Adrenal gland (tissue), 12 donors: ENCODE results near the gene BNIP3. TPM values are rescaled to one million over a fixed set of nuclear protein-coding genes. Genes with fewer than 3 reads are reported as not detected.
A peak's percentile ranks its signal among the peaks of the same experiment; 100 is the strongest.

Experiments
- DNase-seq, 7 donors: peaks; one replicate each; pipeline ENCODE4 v3.0.0-alpha.2; 2019 to 2020
- H3K27ac ChIP-seq, 5 donors: fragments of 200-600 bp; sonication (generic) in 4 of 5; 1 replicate in 3 of 5; 2 replicates in 2 of 5; pipeline versions ENCODE4 v1.5.1 to v1.8.0; 2016 to 2020; ENCODE audit warnings: mild to moderate bottlenecking in 1 of 5
- H3K27me3 ChIP-seq: fragments of 200-600 bp; 2 replicates; pipeline ENCODE4 v1.8.0; 2021
- H3K36me3 ChIP-seq, 2 donors: fragments of 200-600 bp; replicated peaks in 1 of 2; 1 replicate in 1 of 2; 2 replicates in 1 of 2; pipeline versions ENCODE4 v1.5.1 to v1.8.0; 2018 to 2022
- H3K4me1 ChIP-seq, 2 donors: fragments of 200-600 bp; replicated peaks in 1 of 2; 1 replicate in 1 of 2; 2 replicates in 1 of 2; pipeline versions ENCODE4 v1.5.1 to v1.8.0; 2018 to 2021
- H3K4me3 ChIP-seq, 4 donors: fragments of 200-600 bp; sonication (generic) in 3 of 4; one replicate each; pipeline ENCODE4 v1.5.1; 2016 to 2018
- H3K9me3 ChIP-seq, 3 donors: fragments of 200-600 bp; sonication (generic) in 1 of 3; replicated peaks in 1 of 3; 1 replicate in 2 of 3; 2 replicates in 1 of 3; pipeline versions ENCODE4 v1.5.1 to v1.8.0; 2016 to 2021
- CTCF ChIP-seq, 6 experiments: fragments of 450-650 bp in 4 of 6; fragments of 200-600 bp in 2 of 6; sonication (generic) in 1 of 6; IDR thresholded peaks; 1 replicate in 5 of 6; 2 replicates in 1 of 6; pipeline versions ENCODE4 v1.5.1 to v1.8.0; 2016 to 2021; ENCODE audit warnings: antibody characterized with exemption in 6 of 6, mild to moderate bottlenecking in 2 of 6, moderate library complexity in 1 of 6
- POLR2A ChIP-seq, 2 donors: fragments of 450-650 bp; IDR thresholded peaks; one replicate each; pipeline ENCODE4 v1.6.1; 2017; ENCODE audit warnings: antibody characterized with exemption in 2 of 2, mild to moderate bottlenecking in 2 of 2, moderate library complexity in 1 of 2
- WGBS, 4 donors: extraction: QIAGEN DNeasy Blood & Tissue Kit in 2 of 4; methylation state at CpG; one replicate each; pipeline versions ENCODE4 v1.1.5 to v1.1.7; 2013 to 2017; 5-methylcytosine and 5-hydroxymethylcytosine counted together
- intact Hi-C, 2 donors: fragments of 100-400 bp; cut with DNase I; formaldehyde crosslinking; loops; one replicate each; pipeline versions ENCODE4 v1.14.1 to v1.15.0; 2022 to 2023
- polyA plus RNA-seq, 3 donors: library from polyadenylated mRNA; stranded (reverse); fragments of 200-250 nt in 2 of 3; fragments of 350-450 nt in 1 of 3; fragmentation: Illumina TruSeq in 1 of 3; extraction: RNeasy Lipid Tissue Mini Kit (QIAGEN cat#74804) in 1 of 3; gene quantifications; one replicate each; pipeline ENCODE4 v1.2.3, GENCODE V29; 2013 to 2014
- total RNA-seq, 9 donors: library from RNA; depleted of rRNA in 4 of 9; stranded (reverse); fragments of >200 nt in 4 of 9; fragments of 120-200 nt in 1 of 9; fragmentation: NEBNext Ultra II Directional in 1 of 9; extraction: Animal tissue kit (Norgen Biotek cat#: 25700) in 1 of 9; gene quantifications; one replicate each; pipeline versions ENCODE4 v1.1.0 to v1.2.4, GENCODE V29; 2013 to 2023
- donor health status: healthy with polysubstance abuse.
- donor health status: Bipolar disorder and iron deficiency.
- donor health status: DM: yes; HTN: yes; CAD: no.
- donor health status: DM: no; HTN: no; CAD: no.
- donor health status: DM: no; HTN: no; CAD: no.
- donor health status: DM: yes; HTN: yes; CAD: no.

BNIP3 gene
- total and polyA plus RNA-seq, 12 donors: 14.2 to 132 (median 76.4) TPM

GRCh38 chr10:131933016-131933695 lies 48.6 kb downstream of the BNIP3 start:
- no peak overlapping the region for H3K4me3 ChIP-seq
- H3K27ac ChIP-seq: no peak overlapping the region
- intact Hi-C loops: no loop called here
- peak in 2 of 7 donors; percentile 22 to 52 for DNase-seq
- H3K36me3 ChIP-seq: peaks cover 0 to 11% of the 10 kb centered on the region in 2 donors
- no peaks in the 10 kb centered on the region for H3K9me3 ChIP-seq
- no peak for TF ChIP-seq CTCF (IDR thresholded peaks at IDR 0.05)
- TF ChIP-seq POLR2A (IDR thresholded peaks at IDR 0.05): no peak
- no peaks in the 10 kb centered on the region for H3K27me3 ChIP-seq
- H3K4me1 ChIP-seq: peaks cover 10 to 47% of the 10 kb centered on the region in 2 donors
- 81 to 91% (median 88%) methylated on average over 18 of the region's 18 CpGs for WGBS, 4 donors

GRCh38 chr10:131931981-131932380 lies 49.7 kb downstream of the BNIP3 start:
- DNase-seq: peak in 1 of 7 donors; percentile 53
- H3K4me3 ChIP-seq: no peak overlapping the region
- H3K4me1 ChIP-seq: peaks cover 10 to 55% of the 10 kb centered on the region in 2 donors
- WGBS, 4 donors: 83 to 88% (median 84%) methylated on average over 4 to 13 of the region's 13 CpGs
- intact Hi-C loops: no loop called here
- H3K36me3 ChIP-seq: peaks cover 0 to 4% of the 10 kb centered on the region in 2 donors
- H3K27me3 ChIP-seq: no peaks in the 10 kb centered on the region
- peak overlapping the region in 3 of 5 donors; percentile 44 to 65 (median 52) for H3K27ac ChIP-seq
- no peaks in the 10 kb centered on the region for H3K9me3 ChIP-seq
- TF ChIP-seq CTCF (IDR thresholded peaks at IDR 0.05) (no peak), POLR2A (IDR thresholded peaks at IDR 0.05) (no peak)

GRCh38 chr10:131930586-131931330 lies 51.0 kb downstream of the BNIP3 start:
- WGBS, 4 donors: 87 to 98% (median 92%) methylated on average over 15 to 16 of the region's 16 CpGs
- no peak for TF ChIP-seq CTCF (IDR thresholded peaks at IDR 0.05)
- no peak for TF ChIP-seq POLR2A (IDR thresholded peaks at IDR 0.05)
- H3K4me1 ChIP-seq: peaks cover 10 to 55% of the 10 kb centered on the region in 2 donors
- DNase-seq: no peak
- no peaks in the 10 kb centered on the region for H3K36me3 ChIP-seq
- H3K4me3 ChIP-seq: no peak overlapping the region
- peak overlapping the region in 4 of 5 donors; percentile 42 to 65 (median 48) for H3K27ac ChIP-seq
- H3K27me3 ChIP-seq: no peaks in the 10 kb centered on the region
- intact Hi-C loops: no loop called here
- no peaks in the 10 kb centered on the region for H3K9me3 ChIP-seq

- intact Hi-C loops: no loop called here
- H3K4me3 ChIP-seq: no peak overlapping the region
- TF ChIP-seq POLR2A (IDR thresholded peaks at IDR 0.05): no peak
- no peak for TF ChIP-seq CTCF (IDR thresholded peaks at IDR 0.05)
- WGBS, 4 donors: 67 to 88% (median 73%) methylated on average over 4 of the region's 4 CpGs
- no peak for DNase-seq
- peaks cover 10 to 55% of the 10 kb centered on the region in 2 donors for H3K4me1 ChIP-seq
- no peaks in the 10 kb centered on the region for H3K27me3 ChIP-seq
- peak overlapping the region in 1 of 5 donors; percentile 65 for H3K27ac ChIP-seq
- no peaks in the 10 kb centered on the region for H3K9me3 ChIP-seq
- no peaks in the 10 kb centered on the region for H3K36me3 ChIP-seq
Observed at GRCh38 chr10:131930150-131930549, 51.6 kb downstream of the BNIP3 start.
